ENCODE results near the gene PRKAB1. TPM values are rescaled to one million over a fixed set of nuclear protein-coding genes. Genes with fewer than 3 reads are reported as not detected.

PRKAB1 gene
- total RNA-seq, 1 donor from 2014 or later: 32.5 TPM

GRCh38 chr12:119710374-119710964, 42.5 kb downstream of the PRKAB1 start:
- no peak for TF ChIP-seq CTCF (conservative IDR thresholded peaks at IDR 0.05)
- Mint-ChIP-seq H3K4me3 (no peak overlapping the region), H3K27me3 (no peaks in the 10 kb centered on the region), H3K4me1 (ENCODE audit: unreplicated experiment) (no peaks in the 10 kb centered on the region), H3K27ac (no peak overlapping the region), H3K36me3 (peaks cover 44% of the 10 kb centered on the region), H3K9me3 (no peaks in the 10 kb centered on the region)
- no peak for DNase-seq (ENCODE audit: extremely low spot score, unreplicated experiment)

- Mint-ChIP-seq H3K36me3 (peaks cover 45% of the 10 kb centered on the region), H3K4me3 (no peak overlapping the region), H3K27ac (peak overlapping the region; percentile 31), H3K9me3 (no peaks in the 10 kb centered on the region), H3K27me3 (no peaks in the 10 kb centered on the region), H3K4me1 (ENCODE audit: unreplicated experiment) (no peaks in the 10 kb centered on the region)
- no peak for DNase-seq (ENCODE audit: extremely low spot score, unreplicated experiment)
- no peak for TF ChIP-seq CTCF (conservative IDR thresholded peaks at IDR 0.05)
These were observed 43.1 kb downstream of the PRKAB1 start for GRCh38 chr12:119710965-119711551.

GRCh38 chr12:119711693-119712092, 43.8 kb downstream of the PRKAB1 start:
- no peaks in the 10 kb centered on the region for H3K9me3 Mint-ChIP-seq
- DNase-seq (ENCODE audit: extremely low spot score, unreplicated experiment): no peak
- no peak overlapping the region for H3K4me3 Mint-ChIP-seq
- H3K4me1 Mint-ChIP-seq (ENCODE audit: unreplicated experiment): peaks cover 5% of the 10 kb centered on the region
- no peaks in the 10 kb centered on the region for H3K27me3 Mint-ChIP-seq
- peaks cover 49% of the 10 kb centered on the region for H3K36me3 Mint-ChIP-seq
- TF ChIP-seq CTCF (conservative IDR thresholded peaks at IDR 0.05): no peak
- H3K27ac Mint-ChIP-seq: no peak overlapping the region

- Mint-ChIP-seq H3K4me1 (ENCODE audit: unreplicated experiment) (peaks cover 5% of the 10 kb centered on the region), H3K27me3 (no peaks in the 10 kb centered on the region), H3K9me3 (no peaks in the 10 kb centered on the region), H3K27ac (no peak overlapping the region), H3K36me3 (peaks cover 43% of the 10 kb centered on the region), H3K4me3 (no peak overlapping the region)
- TF ChIP-seq CTCF (conservative IDR thresholded peaks at IDR 0.05): no peak
- no peak for DNase-seq (ENCODE audit: extremely low spot score, unreplicated experiment)
These were observed 44.8 kb downstream of the PRKAB1 start for GRCh38 chr12:119712721-119713120.

GRCh38 chr12:119713551-119714031, 45.7 kb downstream of the PRKAB1 start:
- H3K27ac Mint-ChIP-seq: no peak overlapping the region
- no peak for DNase-seq (ENCODE audit: extremely low spot score, unreplicated experiment)
- peaks cover 5% of the 10 kb centered on the region for H3K4me1 Mint-ChIP-seq (ENCODE audit: unreplicated experiment)
- TF ChIP-seq CTCF (conservative IDR thresholded peaks at IDR 0.05): no peak
- no peaks in the 10 kb centered on the region for H3K27me3 Mint-ChIP-seq
- H3K4me3 Mint-ChIP-seq: no peak overlapping the region
- H3K9me3 Mint-ChIP-seq: no peaks in the 10 kb centered on the region
- H3K36me3 Mint-ChIP-seq: peaks cover 42% of the 10 kb centered on the region

All from type B pancreatic cell (in vitro differentiated cells).